B cell (primary cell): ENCODE measurements around the gene SMTN. TPM values are rescaled to one million over a fixed set of nuclear protein-coding genes. Genes with fewer than 3 reads are reported as not detected.
"Not testable (repeated sequence)": the region's sequence is repeated elsewhere in the genome, so short reads cannot be mapped to it uniquely, and the experiment has no call there.

ENCODE experiments used
- ATAC-seq: fragments of 200-7000 bp; cut with Tn5 transposase; one replicate; pipeline ENCODE4 v1.10.0; 2021; ENCODE audit warnings: low read depth, mild to moderate bottlenecking, moderate number of reproducible peaks, moderate library complexity
- CTCF ChIA-PET: fragments of 350-600 bp; sonication (Branson Sonifier 250); formaldehyde crosslinking; loops from one replicate; lab custom pipeline; 2021; ENCODE audit warnings: antibody characterized with exemption, inconsistent platforms; lab: Charles Lee
- POLR2A ChIA-PET: fragments of 350-600 bp; sonication (Branson Sonifier 250); formaldehyde crosslinking; loops from one replicate; lab custom pipeline; 2021; ENCODE audit warnings: antibody characterized with exemption; lab: Charles Lee
- DNase-seq: peaks from one replicate; pipeline ENCODE4 v3.0.0; 2013
- H2AFZ ChIP-seq: 2 replicates; pipeline ENCODE4 v1.6.1; 2012; ENCODE audit warnings: mild to moderate bottlenecking, low read depth, low read length; ENCODE audit not compliant: insufficient read depth, poor library complexity, severe bottlenecking
- H3K27ac ChIP-seq, 2 donors: 1 replicate in 1 of 2; 2 replicates in 1 of 2; pipeline ENCODE4 v1.5.1; 2012 to 2013; ENCODE audit warnings: low read length in 2 of 2, mild to moderate bottlenecking in 2 of 2, moderate library complexity in 1 of 2
- H3K27me3 ChIP-seq, 4 experiments: fragments of 200-600 bp in 1 of 4; sonication (generic) in 1 of 4; replicated peaks in 1 of 4; 1 replicate in 2 of 4; 2 replicates in 2 of 4; pipeline versions ENCODE4 v1.6.1 to v1.7.0; 2013 to 2016; ENCODE audit warnings: low read length in 3 of 4, mild to moderate bottlenecking in 2 of 4, mixed read lengths in 1 of 4, moderate library complexity in 1 of 4; ENCODE audit not compliant: insufficient read depth in 4 of 4, control insufficient read depth in 3 of 4; ENCODE audit errors: control extremely low read depth in 1 of 4
- H3K36me3 ChIP-seq, 2 experiments: replicated peaks in 1 of 2; 1 replicate in 1 of 2; 2 replicates in 1 of 2; pipeline versions ENCODE4 v1.6.1 to v1.7.1; 2013; ENCODE audit warnings: low read length in 1 of 2; ENCODE audit not compliant: insufficient read depth in 2 of 2, control insufficient read depth in 1 of 2; ENCODE audit errors: control extremely low read depth in 1 of 2, extremely low read depth in 1 of 2
- H3K4me1 ChIP-seq, 2 donors: fragments of 200-600 bp in 1 of 2; sonication (generic) in 1 of 2; 1 replicate in 1 of 2; 2 replicates in 1 of 2; pipeline versions ENCODE4 v1.5.1 to v1.6.1; 2013 to 2017; ENCODE audit warnings: low read length in 2 of 2; ENCODE audit not compliant: control insufficient read depth in 2 of 2, insufficient read depth in 2 of 2
- H3K4me2 ChIP-seq: replicated peaks from 2 replicates; pipeline ENCODE3; 2012; ENCODE audit warnings: mild to moderate bottlenecking, low read depth, low read length; ENCODE audit not compliant: poor library complexity, severe bottlenecking
- H3K4me3 ChIP-seq, 5 experiments: fragments of 200-600 bp in 1 of 5; sonication (generic) in 1 of 5; 1 replicate in 3 of 5; 2 replicates in 2 of 5; pipeline versions ENCODE4 v1.5.1 to v1.7.0; 2011 to 2016; ENCODE audit warnings: low read length in 4 of 5, mild to moderate bottlenecking in 4 of 5, low read depth in 2 of 5, control low read depth in 1 of 5, moderate library complexity in 1 of 5; ENCODE audit not compliant: insufficient read depth in 1 of 5; ENCODE audit errors: control extremely low read depth in 1 of 5, extremely low read depth in 1 of 5
- H3K79me2 ChIP-seq: fragments of 200-600 bp; sonication (generic); one replicate; pipeline ENCODE4 v1.6.0; 2016; ENCODE audit warnings: low read length; ENCODE audit not compliant: control insufficient read depth, insufficient read depth
- H3K9ac ChIP-seq: fragments of 200-600 bp; sonication (generic); 2 replicates; pipeline ENCODE4 v1.6.1; 2017; ENCODE audit warnings: mild to moderate bottlenecking, low read length, moderate library complexity
- H3K9me3 ChIP-seq, 3 donors: one replicate each; pipeline versions ENCODE4 v1.6.1 to v1.7.1; 2013; ENCODE audit warnings: low read length in 2 of 3; ENCODE audit not compliant: control insufficient read depth in 2 of 3, insufficient read depth in 1 of 3; ENCODE audit errors: control extremely low read depth in 1 of 3
- H4K20me1 ChIP-seq: 2 replicates; pipeline ENCODE4 v1.6.0; 2012; ENCODE audit warnings: mild to moderate bottlenecking, low read length; ENCODE audit not compliant: insufficient read depth, control insufficient read depth, poor library complexity, severe bottlenecking
- H3K27ac Mint-ChIP-seq: one replicate; pipeline ENCODE4 v1.8.0; 2021; ENCODE audit warnings: mixed read lengths
- H3K27me3 Mint-ChIP-seq: one replicate; pipeline ENCODE4 v1.8.0; 2021; ENCODE audit warnings: mixed read lengths
- H3K4me1 Mint-ChIP-seq: one replicate; pipeline ENCODE4 v1.8.0; 2021; ENCODE audit warnings: mixed read lengths
- H3K4me3 Mint-ChIP-seq: one replicate; pipeline ENCODE4 v1.8.0; 2021; ENCODE audit warnings: mixed read lengths
- H3K9me3 Mint-ChIP-seq: one replicate; pipeline ENCODE4 v1.8.0; 2022; ENCODE audit warnings: mixed read lengths; ENCODE audit not compliant: insufficient read depth
- EZH2 ChIP-seq: IDR thresholded peaks from 2 replicates; pipeline ENCODE4 v1.6.1; 2012; ENCODE audit warnings: borderline replicate concordance, low read depth, mild to moderate bottlenecking, moderate library complexity, low read length; ENCODE audit not compliant: insufficient read depth, poor library complexity, severe bottlenecking
- WGBS: methylation state at CpG from one replicate; pipeline ENCODE4 v1.1.5; 2013; ENCODE audit warnings: missing lambda C conversion rate; ENCODE audit not compliant: insufficient coverage; 5-methylcytosine and 5-hydroxymethylcytosine counted together
- intact Hi-C: fragments of 100-400 bp; cut with micrococcal nuclease; formaldehyde crosslinking; loops from one replicate; pipeline ENCODE4 v1.10.0; 2022
- polyA plus RNA-seq: library from polyadenylated mRNA; depleted of rRNA; stranded (reverse); fragments of >200 nt; gene quantifications from 2 replicates; pipeline ENCODE4 v1.2.3, GENCODE V29; 2012
- total RNA-seq, 2 donors: library from RNA; stranded (reverse); fragments of 120-200 nt in 1 of 2; gene quantifications; 1 replicate in 1 of 2; 2 replicates in 1 of 2; pipeline versions ENCODE4 v1.2.3 to v1.2.4, GENCODE V29; 2013 to 2022
- TF ChIP-seq, protein P1 (sequence below): fragments of 200-600 bp; IDR thresholded peaks from one replicate; pipeline ENCODE4 v1.8.0; 2022; ENCODE audit warnings: antibody characterized with exemption, mild to moderate bottlenecking

SMTN gene
- total and polyA plus RNA-seq, 2 donors (not counting 1 experiment from before 2014, with no cell fraction given), result 4.0 to 7.0 TPM

DNA sequence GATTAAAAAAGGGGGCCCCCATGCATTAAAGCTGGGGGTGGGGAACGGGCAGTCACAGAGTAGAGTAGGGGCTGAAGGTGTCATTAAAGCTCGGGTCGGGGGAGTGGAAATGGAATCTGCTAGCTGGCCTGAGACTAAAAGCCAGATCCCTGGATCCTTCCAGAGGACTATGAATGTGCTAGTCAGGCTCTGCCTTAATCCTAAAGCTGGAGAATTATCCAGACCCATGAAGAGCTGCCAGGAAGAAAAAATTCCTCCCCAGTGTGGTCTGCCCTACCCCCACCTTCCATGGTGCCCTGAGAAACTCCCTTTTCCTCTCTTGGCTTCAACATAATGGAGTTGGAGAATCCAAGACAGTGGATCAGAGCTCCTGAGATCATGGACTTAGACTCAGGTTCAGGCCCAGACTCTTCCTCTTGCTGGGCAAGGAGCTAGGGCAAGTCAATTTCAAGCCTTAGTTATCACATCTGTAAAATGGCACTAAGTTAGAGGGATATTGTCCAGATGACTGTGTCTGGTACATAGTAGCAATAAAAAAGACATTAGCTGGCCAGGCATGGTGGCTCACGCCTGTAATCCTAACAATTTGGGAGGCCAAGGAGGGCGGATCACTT is 24.0 kb upstream of the SMTN start:
- intact Hi-C loops, result no loop called here
- Histone ChIP-seq H3K36me3 (no peaks in the 10 kb centered on the region), H3K79me2 (no peaks in the 10 kb centered on the region), H3K9me3 (no peaks in the 10 kb centered on the region), H3K4me2 (no peak overlapping the region), H3K9ac (no peak overlapping the region), H2AFZ (no peak overlapping the region), H3K27ac (no peak overlapping the region), H3K4me1 (no peaks in the 10 kb centered on the region), H3K27me3 (peaks cover 0 to 2% (median 0%) of the 10 kb centered on the region in 4 experiments), H4K20me1 (no peaks in the 10 kb centered on the region), H3K4me3 (no peak overlapping the region)
- TF ChIP-seq, protein P1, sequence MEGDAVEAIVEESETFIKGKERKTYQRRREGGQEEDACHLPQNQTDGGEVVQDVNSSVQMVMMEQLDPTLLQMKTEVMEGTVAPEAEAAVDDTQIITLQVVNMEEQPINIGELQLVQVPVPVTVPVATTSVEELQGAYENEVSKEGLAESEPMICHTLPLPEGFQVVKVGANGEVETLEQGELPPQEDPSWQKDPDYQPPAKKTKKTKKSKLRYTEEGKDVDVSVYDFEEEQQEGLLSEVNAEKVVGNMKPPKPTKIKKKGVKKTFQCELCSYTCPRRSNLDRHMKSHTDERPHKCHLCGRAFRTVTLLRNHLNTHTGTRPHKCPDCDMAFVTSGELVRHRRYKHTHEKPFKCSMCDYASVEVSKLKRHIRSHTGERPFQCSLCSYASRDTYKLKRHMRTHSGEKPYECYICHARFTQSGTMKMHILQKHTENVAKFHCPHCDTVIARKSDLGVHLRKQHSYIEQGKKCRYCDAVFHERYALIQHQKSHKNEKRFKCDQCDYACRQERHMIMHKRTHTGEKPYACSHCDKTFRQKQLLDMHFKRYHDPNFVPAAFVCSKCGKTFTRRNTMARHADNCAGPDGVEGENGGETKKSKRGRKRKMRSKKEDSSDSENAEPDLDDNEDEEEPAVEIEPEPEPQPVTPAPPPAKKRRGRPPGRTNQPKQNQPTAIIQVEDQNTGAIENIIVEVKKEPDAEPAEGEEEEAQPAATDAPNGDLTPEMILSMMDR, result no peak
- no peak for TF ChIP-seq EZH2
- CTCF ChIA-PET, result interaction anchor here (0.7 kb wide), 1 partner anchor 137 kb away, joined by 4 read pairs; no protein-coding TSS in a partner anchor
- H3K4me3 Mint-ChIP-seq, result no peak overlapping the region
- ATAC-seq (no peak), DNase-seq (no peak)
- POLR2A ChIA-PET, result no interaction called here
- H3K4me1 Mint-ChIP-seq, result no peaks in the 10 kb centered on the region
- no peak overlapping the region for H3K27ac Mint-ChIP-seq
- 96% methylated on average over 4 of the region's 5 CpGs for WGBS
- H3K27me3 Mint-ChIP-seq, result no peaks in the 10 kb centered on the region
- H3K9me3 Mint-ChIP-seq, result no peaks in the 10 kb centered on the region

DNA sequence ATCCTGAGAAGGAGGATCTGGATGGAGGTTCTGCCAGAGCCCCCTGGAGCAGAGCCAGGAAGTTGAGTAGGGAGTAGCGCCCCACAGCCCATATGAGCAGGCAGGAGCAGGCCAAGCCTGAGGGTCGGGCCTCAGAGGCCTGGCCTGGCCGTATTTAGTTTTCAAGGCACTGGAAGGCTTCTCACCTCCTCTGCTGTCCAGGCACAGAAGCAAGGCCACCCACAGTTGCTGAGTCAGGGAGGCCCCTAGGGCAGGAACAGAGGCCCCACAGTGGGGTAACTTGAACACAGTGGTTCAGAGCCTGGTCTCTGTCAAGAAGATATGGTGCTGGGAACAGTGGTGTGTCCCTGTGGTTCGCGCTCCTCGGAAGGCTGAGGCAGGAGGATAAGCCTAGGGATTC is 21.5 kb upstream of the SMTN start:
- H3K9me3 Mint-ChIP-seq, H2AFZ ChIP-seq, H3K27ac Mint-ChIP-seq, H4K20me1 ChIP-seq, intact Hi-C loops, H3K9me3 ChIP-seq, CTCF ChIA-PET, ATAC-seq, H3K4me2 ChIP-seq, H3K27me3 ChIP-seq, H3K4me1 ChIP-seq, H3K36me3 ChIP-seq, POLR2A ChIA-PET, H3K27me3 Mint-ChIP-seq, H3K4me1 Mint-ChIP-seq, H3K79me2 ChIP-seq, H3K4me3 Mint-ChIP-seq, H3K4me3 ChIP-seq, DNase-seq, H3K9ac ChIP-seq, H3K27ac ChIP-seq: not testable (repeated sequence)
- 84% methylated on average over 6 of the region's 6 CpGs for WGBS
